Natural killer cell (primary cell): ENCODE results near the gene PDZD8. TPM values are rescaled to one million over a fixed set of nuclear protein-coding genes. Genes with fewer than 3 reads are reported as not detected.
A peak's percentile ranks its signal among the peaks of the same experiment; 100 is the strongest.

ENCODE experiments used
- ATAC-seq, 3 donors: fragments of 150-1000 bp in 2 of 3; fragments of 200-7000 bp in 1 of 3; cut with Tn5 transposase; 1 replicate in 1 of 3; 2 replicates in 2 of 3; pipeline ENCODE4 v1.10.0; 2021; ENCODE audit warnings: mild to moderate bottlenecking in 2 of 3, moderate library complexity in 2 of 3
- DNase-seq, 2 donors: peaks; one replicate each; pipeline versions ENCODE4 v3.0.0 to v3.0.0-alpha.2; 2013 to 2021; ENCODE audit warnings: mixed read lengths in 1 of 2
- H3K27ac ChIP-seq: one replicate; pipeline ENCODE4 v1.5.1; 2013; ENCODE audit warnings: mild to moderate bottlenecking, low read length
- H3K27me3 ChIP-seq: one replicate; pipeline ENCODE4 v1.6.1; 2013; ENCODE audit warnings: low read length; ENCODE audit not compliant: control insufficient read depth, insufficient read depth
- H3K36me3 ChIP-seq: one replicate; pipeline ENCODE4 v1.6.1; 2013; ENCODE audit warnings: low read length; ENCODE audit not compliant: control insufficient read depth, insufficient read depth
- H3K4me1 ChIP-seq: one replicate; pipeline ENCODE4 v1.6.1; 2013; ENCODE audit warnings: low read length; ENCODE audit not compliant: control insufficient read depth, insufficient read depth
- H3K4me3 ChIP-seq: one replicate; pipeline ENCODE4 v1.5.1; 2013; ENCODE audit warnings: low read length
- H3K9me3 ChIP-seq: one replicate; pipeline ENCODE4 v1.6.1; 2013; ENCODE audit warnings: low read length; ENCODE audit not compliant: control insufficient read depth, insufficient read depth
- H3K27ac Mint-ChIP-seq, 2 donors: one replicate each; pipeline ENCODE4 v1.8.0; 2022; ENCODE audit warnings: mild to moderate bottlenecking in 2 of 2, mixed read lengths in 2 of 2, moderate library complexity in 1 of 2
- H3K27me3 Mint-ChIP-seq, 2 donors: one replicate each; pipeline ENCODE4 v1.8.0; 2022; ENCODE audit warnings: low read depth in 2 of 2, mixed read lengths in 2 of 2
- H3K36me3 Mint-ChIP-seq: one replicate; pipeline ENCODE4 v1.8.0; 2022; ENCODE audit warnings: mixed read lengths
- H3K4me1 Mint-ChIP-seq, 2 donors: one replicate each; pipeline ENCODE4 v1.8.0; 2022; ENCODE audit warnings: mixed read lengths in 2 of 2
- H3K4me3 Mint-ChIP-seq: one replicate; pipeline ENCODE4 v1.8.0; 2022; ENCODE audit warnings: mild to moderate bottlenecking, moderate library complexity, mixed read lengths
- H3K9me3 Mint-ChIP-seq, 2 donors: one replicate each; pipeline ENCODE4 v1.8.0; 2022; ENCODE audit warnings: mixed read lengths in 2 of 2
- CTCF ChIP-seq: fragments of 200-600 bp; IDR thresholded peaks from one replicate; pipeline ENCODE4 v1.8.0; 2022; ENCODE audit warnings: antibody characterized with exemption
- WGBS: methylation state at CpG from one replicate; pipeline ENCODE4 v1.1.7; 2013; ENCODE audit warnings: missing lambda C conversion rate; ENCODE audit not compliant: insufficient coverage; 5-methylcytosine and 5-hydroxymethylcytosine counted together
- intact Hi-C: fragments of 100-400 bp; cut with micrococcal nuclease; formaldehyde crosslinking; loops from one replicate; pipeline ENCODE4 v1.14.2; 2022
- total RNA-seq, 4 donors: library from RNA; stranded (reverse); fragments of 120-200 nt in 1 of 4; gene quantifications; one replicate each; pipeline versions ENCODE4 v1.2.3 to v1.2.4, GENCODE V29; 2013 to 2022

The PDZD8 gene
- total RNA-seq, 3 donors from 2014 or later (not counting 1 experiment from before 2014, with no cell fraction given), result 44.5 to 64.3 (median 51.8) TPM

GRCh38 chr10:117341061-117341460 lies 34.2 kb downstream of the PDZD8 start:
- H3K4me1 Mint-ChIP-seq, result peaks cover 51 to 54% of the 10 kb centered on the region in 2 donors
- H3K9me3 ChIP-seq, result no peaks in the 10 kb centered on the region

GRCh38 chr10:117339979-117340378 lies 35.3 kb downstream of the PDZD8 start:
- no peak for TF ChIP-seq CTCF
- H3K27ac ChIP-seq, result no peak overlapping the region
- 95% methylated on average over 5 of the region's 5 CpGs for WGBS
- H3K4me3 Mint-ChIP-seq, result no peak overlapping the region
- peaks cover 8% of the 10 kb centered on the region for H3K36me3 ChIP-seq
- H3K9me3 Mint-ChIP-seq, result peaks cover 0 to 2% of the 10 kb centered on the region in 2 donors
- H3K27me3 ChIP-seq, result no peaks in the 10 kb centered on the region
- H3K27ac Mint-ChIP-seq, result no peak overlapping the region
- ATAC-seq (no peak), DNase-seq (no peak)
- H3K36me3 Mint-ChIP-seq, result no peaks in the 10 kb centered on the region
- peaks cover 51% of the 10 kb centered on the region in 2 donors for H3K4me1 Mint-ChIP-seq
- intact Hi-C loops, result no loop called here
- H3K9me3 ChIP-seq, result no peaks in the 10 kb centered on the region
- peaks cover 7% of the 10 kb centered on the region for H3K4me1 ChIP-seq
- H3K27me3 Mint-ChIP-seq, result no peaks in the 10 kb centered on the region
- no peak overlapping the region for H3K4me3 ChIP-seq

More at GRCh38 chr10:117341061-117341460, 34.2 kb downstream of the PDZD8 start:
- DNase-seq, result no peak
- Histone ChIP-seq H3K4me3 (no peak overlapping the region), H3K4me1 (peaks cover 7% of the 10 kb centered on the region), H3K27me3 (no peaks in the 10 kb centered on the region), H3K27ac (no peak overlapping the region), H3K36me3 (peaks cover 8% of the 10 kb centered on the region)
- ATAC-seq, result no peak
- Mint-ChIP-seq H3K36me3 (no peaks in the 10 kb centered on the region), H3K9me3 (no peaks in the 10 kb centered on the region), H3K4me3 (peak overlapping the region; percentile 50), H3K27me3 (no peaks in the 10 kb centered on the region), H3K27ac (peak overlapping the region; percentile 41 to 59)
- TF ChIP-seq CTCF, result no peak
- 100% methylated on average over 3 of the region's 4 CpGs for WGBS
- intact Hi-C loops, result no loop called here

- H3K4me1 ChIP-seq, result peaks cover 7% of the 10 kb centered on the region
- no peaks in the 10 kb centered on the region for H3K9me3 ChIP-seq
- Mint-ChIP-seq H3K4me1 (peaks cover 51 to 52% of the 10 kb centered on the region in 2 donors), H3K27ac (no peak overlapping the region), H3K9me3 (peaks cover 0 to 4% of the 10 kb centered on the region in 2 donors), H3K27me3 (no peaks in the 10 kb centered on the region), H3K36me3 (peaks cover 3% of the 10 kb centered on the region), H3K4me3 (no peak overlapping the region)
- H3K27me3 ChIP-seq, result no peaks in the 10 kb centered on the region
- intact Hi-C loops, result no loop called here
- ATAC-seq (no peak), DNase-seq (no peak)
- 100% methylated on average over 1 of the region's 1 CpG for WGBS
- H3K27ac ChIP-seq, result no peak overlapping the region
- H3K4me3 ChIP-seq, result no peak overlapping the region
- peaks cover 8% of the 10 kb centered on the region for H3K36me3 ChIP-seq
- no peak for TF ChIP-seq CTCF
These were observed 35.7 kb downstream of the PDZD8 start for GRCh38 chr10:117339578-117339977.

- Histone ChIP-seq H3K27me3 (no peaks in the 10 kb centered on the region), H3K27ac (no peak overlapping the region), H3K36me3 (peaks cover 2% of the 10 kb centered on the region), H3K9me3 (peaks cover 5% of the 10 kb centered on the region), H3K4me1 (no peaks in the 10 kb centered on the region), H3K4me3 (no peak overlapping the region)
- Mint-ChIP-seq H3K9me3 (peaks cover 0 to 8% of the 10 kb centered on the region in 2 donors), H3K4me3 (no peak overlapping the region), H3K27me3 (no peaks in the 10 kb centered on the region), H3K27ac (no peak overlapping the region), H3K4me1 (peaks cover 45 to 46% of the 10 kb centered on the region in 2 donors), H3K36me3 (peaks cover 9% of the 10 kb centered on the region)
- no peak for ATAC-seq
- no peak for DNase-seq
- no peak for TF ChIP-seq CTCF
- intact Hi-C loops, result no loop called here
These were observed 40.3 kb downstream of the PDZD8 start for GRCh38 chr10:117334926-117335325.
